ENCODE measurements around the gene MTMR3. TPM values are rescaled to one million over a fixed set of nuclear protein-coding genes. Genes with fewer than 3 reads are reported as not detected.

The MTMR3 gene
- total RNA-seq, 1 experiment from 2014 or later = 27.3 TPM

- Histone ChIP-seq H3K4me3 (ENCODE audit: low read depth, low read length) (no peak overlapping the region), H3K9me3 (no peaks in the 10 kb centered on the region), H3K4me1 (no peaks in the 10 kb centered on the region), H3K27me3 (replicated peaks; ENCODE audit: control insufficient read depth, insufficient read depth, low read length) (no peaks in the 10 kb centered on the region), H3K36me3 (ENCODE audit: control insufficient read depth, insufficient read depth, low read length) (no peaks in the 10 kb centered on the region)
- Mint-ChIP-seq H3K36me3 (ENCODE audit: insufficient read depth, unreplicated experiment) (peaks cover 11% of the 10 kb centered on the region), H3K9me3 (ENCODE audit: unreplicated experiment) (no peaks in the 10 kb centered on the region), H3K4me3 (ENCODE audit: unreplicated experiment) (no peak overlapping the region), H3K27me3 (ENCODE audit: insufficient read depth, unreplicated experiment) (no peaks in the 10 kb centered on the region), H3K4me1 (ENCODE audit: low read depth, unreplicated experiment) (peaks cover 6% of the 10 kb centered on the region), H3K27ac (ENCODE audit: unreplicated experiment) (no peak overlapping the region)
- CTCF ChIA-PET = no interaction called here
- BruUV-seq (replicated peaks) = no TSS peak
- no peak for DNase-seq
- intact Hi-C loops (cut with micrococcal nuclease; ENCODE audit: unreplicated experiment) = no loop called here
- POLR2A ChIA-PET = no interaction called here
- TF ChIP-seq CTCF (IDR thresholded peaks at IDR 0.05; ENCODE audit: insufficient read depth in 1 of 2, low read depth in 1 of 2, low read length in 1 of 2, severe bottlenecking in 1 of 2, unreplicated experiment in 1 of 2) = no peak
Observed at GRCh38 chr22:29936186-29936585, 53.2 kb downstream of the MTMR3 start.

- H3K4me3 ChIP-seq (ENCODE audit: low read depth, low read length) = no peak overlapping the region
- BruUV-seq (replicated peaks) = no TSS peak
- H3K27me3 Mint-ChIP-seq (ENCODE audit: insufficient read depth, unreplicated experiment) = no peaks in the 10 kb centered on the region
- H3K36me3 Mint-ChIP-seq (ENCODE audit: insufficient read depth, unreplicated experiment) = peaks cover 11% of the 10 kb centered on the region
- no peak overlapping the region for H3K27ac Mint-ChIP-seq (ENCODE audit: unreplicated experiment)
- no peaks in the 10 kb centered on the region for H3K4me1 ChIP-seq
- no peaks in the 10 kb centered on the region for H3K27me3 ChIP-seq (replicated peaks; ENCODE audit: control insufficient read depth, insufficient read depth, low read length)
- H3K9me3 Mint-ChIP-seq (ENCODE audit: unreplicated experiment) = no peaks in the 10 kb centered on the region
- intact Hi-C loops (cut with micrococcal nuclease; ENCODE audit: unreplicated experiment) = no loop called here
- no peaks in the 10 kb centered on the region; the same call in 1 of the 2 replicates for H3K9me3 ChIP-seq
- no peak for DNase-seq
- ChIA-PET POLR2A (no interaction called here), CTCF (interaction anchor here (0.6 kb wide), 1 partner anchor 55 kb away, joined by 4 read pairs; no protein-coding TSS in a partner anchor)
- H3K4me1 Mint-ChIP-seq (ENCODE audit: low read depth, unreplicated experiment) = peaks cover 6% of the 10 kb centered on the region
- TF ChIP-seq CTCF (IDR thresholded peaks at IDR 0.05; ENCODE audit: insufficient read depth in 1 of 2, low read depth in 1 of 2, low read length in 1 of 2, severe bottlenecking in 1 of 2, unreplicated experiment in 1 of 2) = no peak
- no peaks in the 10 kb centered on the region; the same call in 1 of the 2 replicates for H3K36me3 ChIP-seq (ENCODE audit: control insufficient read depth, insufficient read depth, low read length)
- no peak overlapping the region for H3K4me3 Mint-ChIP-seq (ENCODE audit: unreplicated experiment)
Observed at GRCh38 chr22:29937940-29938693, 55.1 kb downstream of the MTMR3 start.

GRCh38 chr22:29940526-29940925, 57.6 kb downstream of the MTMR3 start:
- Mint-ChIP-seq H3K27ac (ENCODE audit: unreplicated experiment) (no peak overlapping the region), H3K36me3 (ENCODE audit: insufficient read depth, unreplicated experiment) (peaks cover 11% of the 10 kb centered on the region), H3K4me1 (ENCODE audit: low read depth, unreplicated experiment) (no peaks in the 10 kb centered on the region), H3K27me3 (ENCODE audit: insufficient read depth, unreplicated experiment) (no peaks in the 10 kb centered on the region), H3K4me3 (ENCODE audit: unreplicated experiment) (no peak overlapping the region), H3K9me3 (ENCODE audit: unreplicated experiment) (no peaks in the 10 kb centered on the region)
- ChIA-PET POLR2A (no interaction called here), CTCF (no interaction called here)
- H3K36me3 ChIP-seq (ENCODE audit: control insufficient read depth, insufficient read depth, low read length) = no peaks in the 10 kb centered on the region; the same call in 1 of the 2 replicates
- H3K27me3 ChIP-seq (replicated peaks; ENCODE audit: control insufficient read depth, insufficient read depth, low read length) = no peaks in the 10 kb centered on the region
- no TSS peak for BruUV-seq (replicated peaks)
- TF ChIP-seq CTCF (IDR thresholded peaks at IDR 0.05; ENCODE audit: insufficient read depth in 1 of 2, low read depth in 1 of 2, low read length in 1 of 2, severe bottlenecking in 1 of 2, unreplicated experiment in 1 of 2) = no peak
- H3K4me3 ChIP-seq (ENCODE audit: low read depth, low read length) = no peak overlapping the region
- no peak for DNase-seq
- no peaks in the 10 kb centered on the region for H3K4me1 ChIP-seq
- H3K9me3 ChIP-seq = no peaks in the 10 kb centered on the region; the same call in 1 of the 2 replicates
- intact Hi-C loops (cut with micrococcal nuclease; ENCODE audit: unreplicated experiment) = no loop called here

All from Caco-2 (cell line).